Stimulated activated CD4-positive, alpha-beta T cell treated with anti-CD3 and anti-CD28 coated beads, Interleukin-1b, Interleukin-23, amount 100 ng/mL, for 48 hours (primary cell): ENCODE data around the gene IGFBP2.
"Not testable (repeated sequence)": the region's sequence is repeated elsewhere in the genome, so short reads cannot be mapped to it uniquely, and the experiment has no call there.

ENCODE experiments used
- DNase-seq: peaks from one replicate; pipeline ENCODE4 v3.0.0-alpha.2; 2020

The IGFBP2 gene, protein sequence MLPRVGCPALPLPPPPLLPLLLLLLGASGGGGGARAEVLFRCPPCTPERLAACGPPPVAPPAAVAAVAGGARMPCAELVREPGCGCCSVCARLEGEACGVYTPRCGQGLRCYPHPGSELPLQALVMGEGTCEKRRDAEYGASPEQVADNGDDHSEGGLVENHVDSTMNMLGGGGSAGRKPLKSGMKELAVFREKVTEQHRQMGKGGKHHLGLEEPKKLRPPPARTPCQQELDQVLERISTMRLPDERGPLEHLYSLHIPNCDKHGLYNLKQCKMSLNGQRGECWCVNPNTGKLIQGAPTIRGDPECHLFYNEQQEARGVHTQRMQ

DNA sequence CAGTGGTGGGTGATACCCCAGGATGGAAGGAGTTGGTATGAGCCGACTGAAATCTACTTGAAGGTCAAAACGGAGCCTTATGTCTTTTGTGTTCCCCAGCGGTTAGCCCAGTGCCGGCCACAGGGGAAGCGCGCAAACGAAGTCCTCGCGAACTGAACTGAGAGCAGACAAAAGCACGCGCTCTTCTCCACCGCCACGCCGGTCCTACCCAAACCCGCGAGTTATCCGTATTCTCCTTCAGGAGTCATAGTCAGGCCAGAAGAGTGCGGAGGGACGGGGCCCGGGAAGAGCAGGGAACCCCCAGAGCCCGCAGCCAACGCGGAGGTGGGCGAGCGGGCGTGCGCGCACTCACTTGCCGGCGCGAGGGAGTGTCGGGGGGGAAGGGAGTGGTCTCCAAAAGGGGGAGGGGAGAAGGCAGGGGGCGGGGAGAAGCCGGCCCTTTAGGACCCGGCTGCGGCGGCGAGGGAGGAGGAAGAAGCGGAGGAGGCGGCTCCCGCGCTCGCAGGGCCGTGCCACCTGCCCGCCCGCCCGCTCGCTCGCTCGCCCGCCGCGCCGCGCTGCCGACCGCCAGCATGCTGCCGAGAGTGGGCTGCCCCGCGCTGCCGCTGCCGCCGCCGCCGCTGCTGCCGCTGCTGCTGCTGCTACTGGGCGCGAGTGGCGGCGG is at the start of gene IGFBP2:
TSS of gene IGFBP2 (plus strand) at position 469 of the 664 bp plus-strand sequence. CDS start at position 573, 104 bp downstream.
- DNase-seq, result peak; percentile 31

DNA sequence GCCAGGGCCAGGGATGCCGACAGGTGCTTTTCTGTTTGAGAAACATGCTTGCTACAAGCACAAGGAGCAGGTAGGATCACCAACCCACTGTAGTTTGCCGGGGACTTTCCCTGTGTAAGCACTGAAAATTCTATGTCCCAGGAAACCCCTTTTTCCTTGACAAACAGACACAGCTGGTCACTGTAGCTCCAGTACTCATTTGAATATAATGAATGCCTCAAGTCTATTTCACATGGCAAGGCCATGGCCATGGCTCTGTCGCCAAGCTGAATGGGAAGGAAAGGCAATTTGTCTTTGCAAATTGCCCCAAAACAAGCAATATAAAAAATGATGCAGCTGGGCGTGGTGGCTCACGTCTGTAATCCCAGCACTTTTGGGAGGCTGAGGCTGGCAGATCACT is 49.6 kb upstream of the IGFBP2 start:
- no peak for DNase-seq

DNA sequence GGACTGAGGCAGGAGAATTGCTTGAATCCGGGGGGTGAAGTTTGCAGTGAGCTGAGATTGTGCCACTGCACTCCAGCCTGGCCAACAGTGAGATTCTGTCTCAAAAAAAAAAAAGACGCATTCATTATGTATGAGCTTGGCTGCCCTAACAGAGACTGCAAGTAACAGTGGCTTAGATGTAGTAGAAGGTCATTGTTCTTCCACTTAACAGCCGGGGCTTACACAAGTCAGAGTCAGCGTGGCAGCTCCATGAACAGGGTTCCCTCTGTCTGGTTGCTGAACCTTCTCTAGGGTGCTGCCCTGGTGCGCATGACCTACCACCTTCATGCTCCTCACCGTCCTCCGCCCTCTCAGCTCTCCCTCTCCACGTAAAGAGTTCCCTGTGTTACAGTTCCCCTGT is 49.1 kb upstream of the IGFBP2 start:
- no peak for DNase-seq

DNA sequence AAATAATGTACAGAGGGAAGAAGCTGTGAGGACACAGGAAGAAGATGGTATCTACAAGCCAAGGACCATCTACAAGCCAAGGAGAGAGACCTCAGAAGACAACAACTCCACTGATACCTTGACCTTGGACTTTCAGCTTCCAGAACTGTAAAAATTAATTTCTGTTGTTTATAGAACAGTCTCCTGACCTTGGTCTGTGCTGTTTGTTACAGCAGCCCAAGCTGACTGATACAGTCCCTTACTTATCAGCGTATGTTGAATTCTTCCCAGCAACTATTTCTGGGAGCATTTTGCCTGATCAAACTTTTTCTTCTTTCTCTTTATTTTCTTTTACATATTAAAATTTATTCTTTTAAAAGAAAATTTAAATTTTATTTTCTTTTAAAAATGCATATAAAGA is 47.8 kb upstream of the IGFBP2 start:
- no peak for DNase-seq

DNA sequence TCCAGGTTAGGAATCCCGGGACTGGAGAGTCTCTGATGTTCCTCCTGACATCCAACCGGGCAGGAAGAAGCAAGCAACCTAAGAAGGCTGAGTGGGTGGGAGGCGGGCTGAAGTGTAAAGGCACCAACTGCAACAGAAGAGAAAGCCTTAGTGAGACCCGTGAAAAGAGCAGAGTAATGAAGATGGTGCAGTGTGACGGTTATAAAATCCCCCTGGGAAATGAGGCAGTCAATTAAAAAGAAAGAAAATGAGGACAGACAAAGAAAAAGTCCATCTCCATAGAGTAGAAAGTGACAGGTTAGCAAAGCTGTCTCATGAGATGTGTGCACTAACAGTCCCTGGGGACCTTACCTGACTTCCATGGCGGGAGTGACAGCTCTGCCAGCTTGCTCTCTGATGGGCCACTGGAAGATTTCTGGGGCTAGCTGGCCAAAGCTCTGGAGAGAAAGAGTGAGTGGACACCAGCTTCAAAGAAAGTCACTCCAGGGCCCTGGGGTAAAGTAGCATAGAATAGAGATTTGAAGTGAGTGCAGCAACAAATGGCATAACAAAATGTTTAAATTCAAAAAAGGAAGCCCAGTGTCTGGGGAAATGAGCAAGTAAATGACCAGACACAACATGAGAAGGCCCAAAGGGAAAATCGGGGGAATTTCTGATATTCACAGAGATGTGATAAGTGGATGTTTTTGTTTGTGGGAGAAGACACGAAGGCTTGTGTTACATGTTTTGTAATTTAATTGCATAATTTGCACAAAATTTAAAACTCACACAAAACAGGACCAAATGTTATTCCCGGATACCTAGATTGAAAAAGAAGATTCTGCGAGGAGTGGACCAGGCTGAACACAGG is 44.1 kb upstream of the IGFBP2 start:
- no peak for DNase-seq

DNA sequence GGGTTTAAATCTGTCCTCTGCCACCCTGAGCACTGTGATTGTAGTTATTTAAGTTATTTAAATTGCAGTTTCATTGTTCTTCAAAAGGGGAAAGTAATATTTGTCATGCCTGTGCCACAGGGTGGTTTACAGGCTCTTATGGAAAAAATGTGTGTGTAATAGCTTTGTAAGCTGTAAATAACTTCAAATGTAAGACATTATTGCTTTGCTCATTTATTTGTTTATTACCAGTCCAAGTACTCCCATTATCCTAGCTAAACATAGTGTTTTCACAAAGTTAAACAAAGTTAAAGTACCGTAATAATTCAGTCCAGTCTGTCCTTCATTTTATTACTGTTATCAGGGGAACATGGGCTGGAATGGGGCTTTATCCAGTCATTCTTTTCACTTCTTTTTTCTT is 43.4 kb upstream of the IGFBP2 start:
- DNase-seq, result no peak

DNA sequence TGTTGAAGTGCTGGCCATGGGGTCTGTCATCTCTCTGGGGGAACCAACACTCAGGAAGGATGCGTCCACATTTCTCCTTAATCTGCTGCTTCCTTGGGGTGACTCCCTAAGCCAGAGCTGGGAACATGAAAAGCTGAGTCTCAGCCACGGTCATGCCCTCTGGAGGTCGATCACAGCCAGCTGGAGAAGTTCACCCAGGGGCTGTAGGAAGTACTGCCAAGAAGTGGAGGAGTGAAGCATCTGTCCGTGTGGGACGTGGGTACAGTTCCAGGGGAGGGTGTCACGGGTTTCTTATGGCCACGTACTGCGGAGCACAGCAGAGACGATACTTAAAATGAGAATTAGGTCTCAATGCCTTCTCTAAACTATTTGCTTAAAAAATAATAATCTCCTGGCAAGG is 42.4 kb upstream of the IGFBP2 start:
- no peak for DNase-seq

DNA sequence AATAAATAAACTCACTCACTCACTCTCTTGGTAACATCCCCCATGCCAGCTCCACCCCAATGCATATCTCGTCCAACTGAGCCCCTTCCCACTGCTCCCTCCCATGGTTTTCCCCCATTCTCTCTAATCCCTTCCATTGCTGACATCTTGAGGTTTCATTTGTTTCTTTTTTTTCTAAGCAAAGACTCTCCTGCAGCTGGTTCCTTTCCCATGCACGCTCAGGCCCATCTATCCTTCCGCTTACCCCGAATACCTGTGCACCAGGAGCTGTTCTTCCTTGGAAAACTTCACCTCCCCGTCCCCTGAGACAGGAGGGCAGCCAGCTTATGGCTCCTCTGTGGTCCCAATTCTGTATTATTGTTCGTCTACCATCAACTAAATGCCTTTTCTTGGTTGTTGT is 41.7 kb upstream of the IGFBP2 start:
- DNase-seq, result no peak

DNA sequence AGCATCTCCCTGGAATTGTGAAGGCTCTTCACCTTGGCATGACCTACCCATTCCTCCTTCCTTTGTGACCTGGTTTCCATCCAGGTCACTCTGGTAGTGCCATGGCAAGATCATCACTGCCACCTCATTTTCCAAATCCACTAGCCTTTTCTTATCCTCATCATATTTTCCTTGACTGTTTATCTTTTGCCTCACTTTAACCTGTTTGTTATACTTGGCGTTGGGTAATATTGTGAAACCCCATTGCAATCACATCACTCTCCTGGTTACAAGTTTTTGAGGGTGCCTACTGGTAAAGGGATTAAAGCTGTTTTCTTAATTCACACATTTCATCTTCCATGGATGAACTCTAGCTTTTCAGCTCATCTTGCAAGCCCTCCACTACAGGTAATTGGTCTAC is 39.1 kb upstream of the IGFBP2 start:
- no peak for DNase-seq

DNA sequence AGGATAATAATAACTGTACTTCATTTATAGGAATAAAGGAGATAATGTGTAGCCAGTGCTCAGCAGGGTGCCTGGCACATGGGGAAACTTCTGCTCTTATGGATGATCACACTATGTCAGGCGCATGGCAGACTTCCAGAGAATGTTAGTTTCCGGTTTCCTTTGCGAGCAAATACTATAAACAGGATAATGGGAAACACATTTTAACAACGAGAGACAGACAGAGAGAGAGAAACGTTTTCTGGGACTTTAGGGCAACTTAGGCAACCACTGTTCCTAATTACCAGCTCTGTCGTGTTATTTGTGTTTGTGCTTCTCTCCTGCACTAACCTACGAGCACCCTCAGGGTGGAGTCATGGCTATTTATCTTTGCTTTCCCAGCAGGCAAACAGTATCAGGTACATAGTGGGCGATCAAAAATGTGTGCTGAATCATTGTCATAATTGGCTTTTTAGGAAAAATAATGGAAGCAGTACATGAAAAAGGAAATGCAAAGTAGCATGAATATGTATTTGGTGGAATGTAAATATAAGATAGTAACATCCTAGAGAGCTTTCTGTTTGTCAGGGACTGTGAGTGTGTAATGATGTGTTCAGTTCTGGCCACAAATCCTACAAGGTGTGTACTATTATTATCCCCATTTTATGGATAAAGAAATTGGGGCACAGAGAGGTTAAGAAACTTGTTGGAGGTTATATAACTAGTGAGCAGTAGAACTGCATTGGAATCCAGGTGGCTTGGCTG is 36.8 kb upstream of the IGFBP2 start:
- DNase-seq, result no peak

DNA sequence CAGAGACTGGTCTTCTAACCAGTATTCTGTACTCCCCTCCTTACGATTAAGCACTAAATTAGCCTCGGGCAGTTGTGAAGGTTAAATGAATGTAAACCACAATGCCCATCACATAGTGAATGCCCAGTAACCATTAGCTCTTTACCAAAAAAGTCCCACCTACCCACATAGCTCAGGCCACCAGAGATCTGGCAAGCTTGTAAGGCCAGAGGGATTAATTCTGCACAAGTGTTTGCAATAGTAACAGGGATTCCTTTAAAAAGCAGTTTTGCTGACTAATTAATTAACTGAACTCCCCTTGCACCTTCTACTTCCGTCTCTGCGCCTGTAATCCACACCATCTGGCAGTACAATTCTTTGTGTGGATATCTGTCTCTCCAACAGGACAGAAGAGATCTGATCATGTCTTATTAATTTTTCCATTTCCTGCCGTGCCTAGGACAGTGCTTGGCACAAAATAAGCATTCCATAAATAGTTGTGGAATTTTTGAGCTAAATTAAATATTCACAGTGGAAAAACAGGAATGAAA is 36.2 kb upstream of the IGFBP2 start:
- DNase-seq, result no peak

DNA sequence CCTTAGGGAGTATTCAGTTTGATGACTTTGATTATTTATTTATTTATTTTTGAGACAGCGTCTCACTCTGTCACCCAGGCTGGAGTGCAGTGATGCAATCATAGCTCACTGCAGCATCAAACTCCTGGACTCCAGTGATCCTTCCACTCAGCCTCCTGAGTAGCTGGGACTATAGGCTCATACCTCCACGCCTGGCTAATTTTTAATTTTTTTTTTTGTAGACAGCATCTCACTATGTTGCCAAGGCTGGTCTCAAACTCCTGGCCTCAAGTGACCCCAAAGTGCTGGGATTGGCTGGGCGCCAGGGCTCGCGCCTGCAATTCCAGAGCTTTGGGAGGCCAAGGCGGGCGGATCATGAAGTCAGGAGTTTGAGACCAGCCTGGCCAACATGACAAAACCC is 35.4 kb upstream of the IGFBP2 start:
- DNase-seq, result not testable (repeated sequence)

DNA sequence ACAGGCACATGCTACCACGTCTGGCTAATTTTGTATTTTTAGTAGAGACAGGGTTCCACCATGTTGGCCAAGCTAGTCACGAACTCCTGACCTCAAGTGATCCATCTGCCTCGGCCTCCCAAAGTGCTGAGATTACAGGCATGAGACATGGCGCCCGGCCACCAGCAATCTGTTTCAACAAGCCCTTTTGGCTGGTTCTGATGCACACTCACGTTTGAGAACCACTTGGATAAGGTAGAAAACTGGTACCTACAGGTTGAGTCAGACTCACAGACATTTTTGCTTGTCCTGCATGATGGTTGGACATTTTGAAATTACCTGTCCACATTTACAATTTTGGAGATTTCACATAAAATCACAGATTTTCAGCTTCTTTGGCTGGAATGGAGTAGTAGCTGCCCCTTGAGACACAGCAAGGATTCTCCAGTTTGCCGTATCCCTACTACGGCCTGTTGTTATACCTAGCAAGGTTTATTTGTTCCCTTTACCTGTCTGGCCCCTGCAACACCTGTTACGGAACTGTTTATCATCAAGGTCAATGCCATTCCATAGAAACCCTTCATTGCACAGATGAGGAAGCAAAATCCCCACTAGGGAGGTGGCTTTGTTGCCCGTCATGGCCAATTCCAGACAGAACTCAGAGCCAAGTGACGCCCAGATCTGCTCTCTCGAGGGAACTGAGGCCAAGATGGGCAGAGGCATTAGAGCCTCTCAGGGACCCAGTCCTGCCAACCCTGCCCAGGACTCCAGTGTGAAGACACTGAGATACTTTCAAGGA is 31.4 kb upstream of the IGFBP2 start:
- DNase-seq, result no peak

DNA sequence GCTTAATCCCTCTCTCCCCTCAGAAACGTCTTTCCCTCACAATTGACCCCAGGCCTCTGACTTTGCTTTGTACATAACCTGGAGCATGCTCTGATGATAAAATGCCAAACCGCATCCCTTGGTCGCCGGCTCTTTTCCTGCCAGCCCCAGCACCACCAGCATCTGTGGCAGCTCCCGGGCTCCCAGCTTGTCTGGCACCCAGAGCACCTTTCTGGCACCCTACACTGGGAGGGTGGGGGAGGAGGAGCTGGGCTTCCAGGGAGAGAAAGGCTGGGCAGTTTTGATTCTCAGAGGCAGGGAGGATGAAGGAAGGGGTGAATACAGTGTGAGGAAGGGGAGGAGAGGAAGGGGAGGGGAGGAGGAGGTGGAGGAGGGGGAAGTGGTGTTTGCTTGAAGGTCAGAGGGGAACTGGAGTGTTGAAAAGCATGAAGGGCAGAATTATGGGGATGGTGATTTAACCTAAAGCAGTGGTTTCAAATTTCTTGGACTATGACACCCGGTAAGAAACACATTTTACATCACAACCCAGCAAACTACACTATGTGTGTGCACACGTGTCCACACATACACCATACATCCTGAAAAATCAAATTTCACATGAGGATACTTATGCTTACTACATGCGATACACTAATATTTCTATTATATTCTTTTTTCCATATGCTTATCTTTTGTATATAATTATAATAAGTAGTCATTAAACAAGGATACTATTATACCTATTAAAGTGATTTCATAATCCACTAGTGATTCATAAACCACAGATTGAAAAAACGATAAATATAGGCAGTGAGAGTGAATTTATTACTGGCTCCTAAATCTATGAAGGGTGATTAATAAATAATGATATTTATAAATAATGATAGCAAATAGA is 30.0 kb upstream of the IGFBP2 start:
- DNase-seq, result no peak

DNA sequence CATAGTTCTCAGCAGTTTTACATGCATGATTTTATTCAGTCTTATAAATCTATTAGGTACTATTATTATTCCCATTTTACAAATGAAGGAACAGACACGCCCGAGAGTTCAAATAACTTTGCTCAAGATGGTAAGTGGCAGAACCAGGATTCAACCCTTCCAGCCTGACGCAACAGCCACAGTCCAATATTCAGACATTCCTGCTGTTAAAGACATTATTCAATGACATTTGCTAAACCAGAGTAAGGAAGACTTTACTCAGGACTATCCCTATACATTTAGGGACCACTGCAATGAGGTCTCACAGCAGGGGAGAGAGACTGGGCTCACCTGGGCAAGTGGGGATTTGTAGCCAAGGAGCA is 29.4 kb upstream of the IGFBP2 start:
- DNase-seq, result no peak

DNA sequence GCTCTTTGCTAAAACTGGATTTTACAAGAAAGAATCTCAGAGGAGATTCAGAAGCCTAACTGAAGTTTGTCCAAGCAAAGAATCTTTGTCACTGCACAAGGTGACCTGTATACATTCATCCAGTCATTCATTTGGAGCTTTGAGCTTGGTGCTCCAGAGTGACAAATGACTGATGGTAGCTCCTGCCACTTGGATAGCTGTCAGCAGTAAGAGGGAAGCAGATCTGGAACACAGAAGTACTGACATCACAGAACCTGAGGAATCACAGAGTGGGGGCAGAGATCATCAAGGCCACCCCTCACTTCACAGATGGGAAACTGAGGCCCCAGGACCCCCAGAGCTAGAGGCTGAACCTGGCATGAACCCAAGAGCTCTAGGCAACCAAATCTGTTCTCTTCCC is 28.8 kb upstream of the IGFBP2 start:
- DNase-seq, result no peak

DNA sequence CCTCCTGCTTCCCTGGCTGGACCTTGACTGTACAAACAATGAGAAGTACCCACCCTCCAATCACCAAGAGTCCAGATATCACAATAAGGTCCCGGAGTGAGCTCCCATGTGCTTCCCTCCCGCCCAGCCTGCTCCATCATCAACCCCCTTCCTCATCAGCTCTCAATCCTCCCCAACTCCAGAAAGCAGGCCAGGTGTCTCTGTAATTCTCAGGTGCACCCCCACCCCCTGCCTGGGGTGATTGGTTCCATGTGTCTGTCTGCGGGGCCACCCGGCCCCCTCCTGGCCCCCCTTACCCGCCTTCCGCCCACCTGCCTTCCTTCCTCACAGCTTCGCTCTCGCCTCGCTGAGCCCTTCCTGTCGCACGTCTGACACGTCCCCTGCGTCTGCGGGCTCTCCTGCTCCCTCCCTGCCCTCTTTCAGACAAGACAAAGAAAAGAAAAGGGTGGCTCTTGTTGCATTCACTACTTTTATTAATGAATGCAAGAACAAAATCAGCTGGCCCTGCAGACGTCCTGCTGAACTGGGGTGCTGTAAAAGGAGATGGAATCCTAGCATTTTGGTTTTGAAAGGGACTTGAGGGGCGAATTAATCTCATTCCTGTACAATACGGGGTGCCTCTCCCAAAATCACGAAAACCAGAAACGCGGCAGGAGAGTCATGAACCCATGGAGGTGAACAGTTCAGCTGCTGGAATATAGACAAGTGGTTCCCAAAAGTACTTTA is 26.5 kb upstream of the IGFBP2 start:
- peak; percentile 80 for DNase-seq

DNA sequence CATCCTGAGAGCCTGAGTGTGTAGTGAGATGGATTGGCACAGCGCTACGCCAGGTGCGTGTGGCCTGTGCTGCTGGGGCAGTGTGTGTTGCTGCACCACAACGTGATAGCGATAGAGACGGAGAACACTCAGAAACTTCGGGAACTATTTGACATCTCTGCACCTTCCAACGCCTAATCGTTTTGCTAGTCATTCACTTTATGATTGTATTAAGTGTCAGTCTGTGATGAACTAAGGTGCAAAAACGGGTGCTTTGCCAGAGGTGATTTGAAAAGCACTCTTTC is 26.0 kb upstream of the IGFBP2 start:
- no peak for DNase-seq

DNA sequence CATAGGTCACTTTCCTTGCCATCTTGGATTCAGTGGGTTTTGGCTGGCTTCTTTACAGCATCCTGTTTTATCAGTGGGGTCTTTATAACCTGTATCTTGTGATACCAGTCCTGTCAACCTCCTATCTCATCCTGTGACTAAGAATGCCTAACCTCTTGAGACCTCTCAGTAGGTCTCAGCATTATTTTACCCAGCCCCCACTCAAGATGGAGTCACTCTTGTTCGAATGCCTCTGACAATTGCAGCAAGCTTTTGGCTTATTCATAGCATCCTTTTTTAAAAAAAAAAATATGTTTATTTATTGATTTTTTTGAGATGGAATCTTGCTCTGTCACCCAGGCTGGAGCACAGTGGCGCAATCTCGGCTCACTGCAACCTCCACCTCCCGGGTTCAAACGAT is 24.7 kb upstream of the IGFBP2 start:
- no peak for DNase-seq

DNA sequence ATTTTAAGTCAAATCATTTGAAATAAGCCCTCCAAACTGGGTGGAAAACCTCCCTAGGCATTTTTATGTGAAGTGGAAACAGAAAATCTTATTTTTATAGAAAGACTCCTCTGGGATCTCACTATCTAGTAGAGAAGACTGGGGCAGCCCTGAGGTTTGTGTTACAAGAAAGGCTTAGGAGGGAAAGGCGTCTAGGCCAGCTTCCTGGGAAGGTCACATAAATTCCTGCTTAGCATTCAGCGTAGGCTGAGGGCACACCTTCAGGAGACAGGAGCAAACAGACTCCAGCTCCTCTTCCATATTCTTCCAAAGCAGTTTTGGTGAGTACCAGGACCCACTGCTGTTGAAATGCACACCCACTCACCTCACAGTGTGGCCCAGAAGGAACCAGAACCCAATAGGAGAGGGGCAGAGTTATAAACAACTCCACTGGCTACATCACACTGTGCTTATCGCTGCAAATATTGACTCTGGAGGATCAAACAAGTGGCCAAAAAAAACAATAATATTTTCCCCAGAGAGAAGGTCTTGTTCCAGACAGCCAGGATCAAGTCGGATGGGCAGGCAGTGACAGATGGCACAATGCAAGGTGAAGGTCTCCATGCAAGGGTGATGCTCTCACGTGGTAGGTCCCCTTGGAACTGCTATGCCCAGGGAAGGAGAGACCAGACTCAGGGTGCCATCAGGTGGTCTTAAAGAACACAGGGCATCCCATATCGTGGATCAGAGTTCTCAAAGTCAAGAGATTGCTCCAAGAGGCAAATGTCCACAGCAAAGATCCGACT is 17.7 kb upstream of the IGFBP2 start:
- DNase-seq, result no peak
